ENCODE data around the gene FBXW5.

The FBXW5 gene, protein sequence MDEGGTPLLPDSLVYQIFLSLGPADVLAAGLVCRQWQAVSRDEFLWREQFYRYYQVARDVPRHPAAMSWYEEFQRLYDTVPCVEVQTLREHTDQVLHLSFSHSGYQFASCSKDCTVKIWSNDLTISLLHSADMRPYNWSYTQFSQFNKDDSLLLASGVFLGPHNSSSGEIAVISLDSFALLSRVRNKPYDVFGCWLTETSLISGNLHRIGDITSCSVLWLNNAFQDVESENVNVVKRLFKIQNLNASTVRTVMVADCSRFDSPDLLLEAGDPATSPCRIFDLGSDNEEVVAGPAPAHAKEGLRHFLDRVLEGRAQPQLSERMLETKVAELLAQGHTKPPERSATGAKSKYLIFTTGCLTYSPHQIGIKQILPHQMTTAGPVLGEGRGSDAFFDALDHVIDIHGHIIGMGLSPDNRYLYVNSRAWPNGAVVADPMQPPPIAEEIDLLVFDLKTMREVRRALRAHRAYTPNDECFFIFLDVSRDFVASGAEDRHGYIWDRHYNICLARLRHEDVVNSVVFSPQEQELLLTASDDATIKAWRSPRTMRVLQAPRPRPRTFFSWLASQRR

DNA sequence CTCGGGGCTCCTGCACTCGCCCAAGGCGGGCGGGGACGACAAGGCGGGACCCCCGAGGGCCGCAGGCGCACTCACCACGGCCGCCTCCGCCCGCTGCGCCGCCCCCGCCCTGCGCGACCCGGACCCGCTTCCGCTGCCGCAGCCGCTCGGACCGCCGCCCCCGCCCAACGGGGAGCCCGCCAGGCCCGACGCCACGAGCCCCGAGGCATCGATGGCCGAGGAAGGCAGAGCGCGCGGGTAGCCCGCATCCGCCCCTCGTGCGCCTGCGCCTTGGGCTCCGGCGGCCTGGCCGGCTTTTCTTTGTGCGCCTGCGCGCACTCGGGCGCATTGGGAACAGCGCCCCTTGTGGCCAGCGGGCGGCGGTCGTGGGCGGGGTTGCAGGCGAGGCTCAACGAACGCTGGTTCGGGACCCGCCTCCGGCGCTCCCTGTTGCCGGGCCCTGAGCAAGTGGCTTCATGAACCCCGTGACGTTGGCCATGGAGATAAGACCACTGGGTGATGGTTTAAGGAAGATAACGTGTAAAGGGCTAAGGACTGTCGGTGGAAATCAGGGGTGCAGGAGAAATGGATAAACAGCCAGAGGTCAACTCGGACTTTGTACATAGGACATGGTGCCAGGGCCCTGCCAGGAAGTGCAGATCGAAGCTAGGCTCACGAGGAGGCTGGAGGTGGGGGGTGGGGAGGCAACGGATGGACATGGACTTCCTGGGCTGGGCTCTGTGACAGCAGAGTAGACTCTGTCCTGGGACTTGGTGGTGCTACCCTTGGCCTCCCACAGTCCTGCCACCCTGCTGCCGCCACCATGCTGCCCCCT lies at the start of gene FBXW5, which contains the start of gene C8G:
FBXW5 (minus strand) TSS at position 220 of the 814 bp plus-strand sequence. CDS start 655 bp downstream, outside the sequence.
C8G (plus strand) TSS at position 725 of the 814 bp plus-strand sequence; CDS start at position 803, 78 bp downstream.
- TF ChIP-seq, protein P1, sequence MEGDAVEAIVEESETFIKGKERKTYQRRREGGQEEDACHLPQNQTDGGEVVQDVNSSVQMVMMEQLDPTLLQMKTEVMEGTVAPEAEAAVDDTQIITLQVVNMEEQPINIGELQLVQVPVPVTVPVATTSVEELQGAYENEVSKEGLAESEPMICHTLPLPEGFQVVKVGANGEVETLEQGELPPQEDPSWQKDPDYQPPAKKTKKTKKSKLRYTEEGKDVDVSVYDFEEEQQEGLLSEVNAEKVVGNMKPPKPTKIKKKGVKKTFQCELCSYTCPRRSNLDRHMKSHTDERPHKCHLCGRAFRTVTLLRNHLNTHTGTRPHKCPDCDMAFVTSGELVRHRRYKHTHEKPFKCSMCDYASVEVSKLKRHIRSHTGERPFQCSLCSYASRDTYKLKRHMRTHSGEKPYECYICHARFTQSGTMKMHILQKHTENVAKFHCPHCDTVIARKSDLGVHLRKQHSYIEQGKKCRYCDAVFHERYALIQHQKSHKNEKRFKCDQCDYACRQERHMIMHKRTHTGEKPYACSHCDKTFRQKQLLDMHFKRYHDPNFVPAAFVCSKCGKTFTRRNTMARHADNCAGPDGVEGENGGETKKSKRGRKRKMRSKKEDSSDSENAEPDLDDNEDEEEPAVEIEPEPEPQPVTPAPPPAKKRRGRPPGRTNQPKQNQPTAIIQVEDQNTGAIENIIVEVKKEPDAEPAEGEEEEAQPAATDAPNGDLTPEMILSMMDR (IDR thresholded peaks at IDR 0.05; ENCODE audit: borderline replicate concordance, insufficient read depth, low read depth, low read length): peak; percentile 99
- peak within 1 kb of the TSS; percentile 94 for H3K4me3 ChIP-seq (ENCODE audit: low read depth, low read length)

DNA sequence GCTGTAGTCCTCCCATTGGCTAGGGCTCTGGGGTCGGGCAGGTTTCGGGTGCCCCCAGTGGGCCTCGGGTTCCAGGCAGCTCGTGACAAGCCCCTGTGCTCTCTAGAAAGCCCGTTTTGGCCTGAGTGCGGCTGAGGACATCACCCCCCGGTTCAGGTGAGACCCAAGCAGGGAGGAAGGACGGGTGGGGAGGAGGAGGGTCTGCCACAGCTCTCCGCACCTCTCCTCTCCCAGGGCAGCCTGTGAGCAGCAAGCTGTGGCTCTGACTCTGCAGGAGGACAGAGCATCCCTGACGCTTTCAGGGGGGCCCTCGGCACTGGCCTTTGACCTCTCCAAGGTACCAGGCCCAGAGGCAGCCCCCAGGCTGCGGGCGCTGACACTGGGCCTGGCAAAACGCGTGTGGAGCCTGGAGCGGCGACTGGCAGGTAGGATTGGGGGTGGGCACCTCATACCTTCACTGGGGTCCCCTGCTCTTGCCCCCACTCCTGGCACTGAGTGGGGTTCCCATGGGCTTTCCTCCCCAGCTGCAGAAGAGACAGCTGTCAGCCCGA lies 48.4 kb upstream of the FBXW5 start:
- TF ChIP-seq, protein P1 (IDR thresholded peaks at IDR 0.05; ENCODE audit: borderline replicate concordance, insufficient read depth, low read depth, low read length): no peak
- H3K4me3 ChIP-seq (ENCODE audit: low read depth, low read length): peak overlapping the region; percentile 69

DNA sequence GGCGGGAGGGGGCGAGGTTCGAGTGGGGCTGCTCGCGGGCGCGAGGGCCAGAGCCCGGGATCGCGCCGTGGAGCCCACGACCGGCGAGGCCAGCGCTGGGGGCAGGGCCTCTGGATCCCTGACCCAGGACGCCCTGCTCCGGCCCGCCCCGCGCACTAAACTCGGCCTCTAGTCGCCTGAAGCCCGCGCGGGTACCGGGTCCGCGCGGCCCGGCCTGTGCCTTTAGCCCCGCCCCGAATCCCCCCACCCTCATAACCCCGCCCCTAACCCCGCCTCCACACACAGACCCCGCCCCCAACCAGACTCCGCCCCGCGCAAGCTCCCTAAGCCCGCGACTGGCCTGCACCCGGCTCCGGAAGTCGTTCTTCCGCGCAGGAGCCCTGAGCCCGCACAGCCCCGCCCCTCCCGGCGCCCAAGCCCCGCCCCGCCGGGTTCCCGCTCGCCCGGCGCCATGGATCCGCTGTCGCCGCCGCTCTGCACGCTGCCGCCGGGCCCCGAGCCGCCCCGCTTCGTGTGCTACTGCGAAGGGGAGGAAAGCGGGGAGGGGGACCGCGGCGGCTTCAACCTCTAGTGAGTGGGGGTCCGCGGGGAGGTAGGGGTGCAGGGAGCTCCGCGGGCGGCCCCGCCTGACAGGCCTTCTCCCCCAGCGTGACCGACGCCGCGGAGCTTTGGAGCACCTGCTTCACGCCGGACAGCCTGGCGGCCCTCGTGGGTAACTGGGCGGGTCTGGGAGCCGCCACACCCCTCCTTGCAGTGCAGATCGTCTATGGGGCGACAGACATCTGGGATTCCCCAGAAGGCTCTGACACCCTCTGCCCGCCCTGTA lies 47.7 kb upstream of the FBXW5 start, which contains the start of gene PAXX:
PAXX (plus strand) TSS at position 430 of the 826 bp plus-strand sequence; CDS start at position 452, 22 bp downstream.
- TF ChIP-seq, protein P1 (IDR thresholded peaks at IDR 0.05; ENCODE audit: borderline replicate concordance, insufficient read depth, low read depth, low read length): no peak
- H3K4me3 ChIP-seq (ENCODE audit: low read depth, low read length): peak within 1 kb of the TSS; percentile 69

DNA sequence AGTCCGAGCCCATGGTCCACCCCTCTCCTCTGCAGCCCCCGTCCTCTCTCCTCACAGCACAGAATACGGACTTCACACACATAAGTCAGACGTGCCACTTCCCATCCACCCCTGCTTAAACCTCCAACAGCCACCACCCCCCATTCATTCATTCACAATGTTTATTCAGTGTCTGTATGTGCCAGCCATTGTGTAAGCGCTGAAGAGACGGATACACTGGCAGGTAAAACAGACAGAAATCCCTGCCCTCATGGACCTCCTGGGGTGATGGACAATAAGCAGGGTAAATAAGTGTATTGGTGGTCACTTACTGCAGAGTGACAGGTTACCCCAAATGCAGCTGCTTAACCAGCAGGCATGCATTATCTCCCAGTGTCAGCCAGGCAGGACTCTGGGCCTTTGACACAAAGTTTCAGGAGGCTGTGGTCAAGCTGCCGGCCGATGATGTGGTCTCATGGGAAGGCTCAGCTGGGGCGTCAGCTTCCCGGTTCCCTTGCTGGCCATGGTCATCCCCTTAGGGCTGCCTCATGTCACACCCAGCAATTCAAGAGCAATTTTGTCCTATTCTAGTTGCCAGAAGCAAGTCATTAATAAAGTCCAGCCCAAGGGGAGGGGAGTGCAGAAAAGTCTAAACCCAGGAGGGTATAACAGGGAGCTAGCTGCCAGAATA lies 45.8 kb upstream of the FBXW5 start:
- TF ChIP-seq, protein P1 (IDR thresholded peaks at IDR 0.05; ENCODE audit: borderline replicate concordance, insufficient read depth, low read depth, low read length): no peak

DNA sequence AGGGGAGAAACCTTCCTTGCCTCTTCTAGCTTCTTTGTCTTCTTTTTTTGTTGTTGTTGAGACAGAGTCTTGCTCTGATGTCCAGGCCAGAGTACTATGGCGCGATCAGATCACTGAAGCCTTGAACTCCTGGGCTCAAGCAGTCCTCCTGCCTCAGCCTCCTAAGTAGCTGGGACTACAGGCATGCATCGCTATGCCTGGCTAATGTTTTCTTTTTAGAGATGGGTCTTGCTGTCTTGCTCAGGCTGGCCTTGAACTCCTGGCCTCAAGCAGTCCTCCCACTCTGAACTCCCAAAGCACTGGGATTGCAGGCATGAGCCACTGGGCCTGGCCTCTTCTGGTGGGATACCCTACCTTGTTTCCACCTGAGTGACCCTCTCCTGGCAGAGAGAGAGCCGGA lies 44.3 kb upstream of the FBXW5 start:
- TF ChIP-seq, protein P1 (IDR thresholded peaks at IDR 0.05; ENCODE audit: borderline replicate concordance, insufficient read depth, low read depth, low read length): no peak
- H3K4me3 ChIP-seq (ENCODE audit: low read depth, low read length): no peak overlapping the region

More for the DNA sequence above, 45.8 kb upstream of the FBXW5 start:
- no peak overlapping the region for H3K4me3 ChIP-seq (ENCODE audit: low read depth, low read length)

Measured in GM12875 (cell line).